Small intestine (tissue), 7 donors: ENCODE results near the gene SCN5A. TPM values are rescaled to one million over a fixed set of nuclear protein-coding genes. Genes with fewer than 3 reads are reported as not detected.

ENCODE experiments used
- DNase-seq, 2 donors: peaks; one replicate each; pipeline versions ENCODE4 v3.0.0 to v3.0.0-alpha.2; 2013
- FAIRE-seq: peaks from 2 replicates; lab custom pipeline; 2012; peaks lifted over from hg19 to GRCh38; lab: Jason Lieb, UNC
- H3K27ac ChIP-seq, 3 donors: one replicate each; pipeline ENCODE4 v1.5.1; 2013; ENCODE audit warnings: low read length in 2 of 3, mild to moderate bottlenecking in 2 of 3, control low read depth in 1 of 3, inconsistent platforms in 1 of 3, low read depth in 1 of 3, moderate library complexity in 1 of 3
- H3K27me3 ChIP-seq, 3 donors: one replicate each; pipeline ENCODE4 v1.6.1; 2013; ENCODE audit warnings: low read length in 3 of 3, inconsistent platforms in 1 of 3; ENCODE audit not compliant: control insufficient read depth in 3 of 3, insufficient read depth in 3 of 3
- H3K36me3 ChIP-seq, 3 donors: one replicate each; pipeline ENCODE4 v1.6.1; 2013; ENCODE audit warnings: low read length in 3 of 3, inconsistent platforms in 1 of 3, low read depth in 1 of 3, mild to moderate bottlenecking in 1 of 3, moderate library complexity in 1 of 3; ENCODE audit not compliant: control insufficient read depth in 3 of 3, insufficient read depth in 2 of 3
- H3K4me1 ChIP-seq, 3 donors: one replicate each; pipeline ENCODE4 v1.6.1; 2013; ENCODE audit warnings: low read length in 2 of 3, inconsistent platforms in 1 of 3, low read depth in 1 of 3, mild to moderate bottlenecking in 1 of 3, moderate library complexity in 1 of 3; ENCODE audit not compliant: control insufficient read depth in 3 of 3, insufficient read depth in 2 of 3
- H3K4me3 ChIP-seq, 3 donors: one replicate each; pipeline ENCODE4 v1.5.1; 2013; ENCODE audit warnings: low read length in 3 of 3, control low read depth in 1 of 3, inconsistent platforms in 1 of 3, low read depth in 1 of 3, mild to moderate bottlenecking in 1 of 3, moderate library complexity in 1 of 3
- H3K9me3 ChIP-seq, 2 donors: one replicate each; pipeline ENCODE4 v1.6.1; 2013; ENCODE audit warnings: low read depth in 1 of 2, low read length in 1 of 2; ENCODE audit not compliant: control insufficient read depth in 2 of 2, insufficient read depth in 1 of 2
- WGBS, 3 donors: extraction: QIAGEN DNeasy Blood & Tissue Kit; methylation state at CpG; one replicate each; pipeline ENCODE4 v1.1.7; 2013; 5-methylcytosine and 5-hydroxymethylcytosine counted together
- polyA plus RNA-seq, 4 donors: library from polyadenylated mRNA; stranded (reverse) in 3 of 4; unstranded in 1 of 4; fragments of 200-250 nt in 3 of 4; fragments of 120-200 nt in 1 of 4; gene quantifications; one replicate each; pipeline versions ENCODE4 v1.2.1 to v1.2.3, GENCODE V29; 2013
- donor health status: healthy with polysubstance abuse.
- donor health status: control.
- donor health status: control.
- donor health status: Bipolar disorder and iron deficiency.
- donor health status: healthy.

Gene SCN5A
- polyA plus RNA-seq, 4 donors = 0.27 to 0.75 (median 0.68) TPM; not detected in 1

GRCh38 chr3:38638354-38638753 is 11.1 kb downstream of the SCN5A start:
- 57 to 73% (median 58%) methylated on average over 2 of the region's 2 CpGs for WGBS, 3 donors
- Histone ChIP-seq H3K27me3 (peaks cover 0 to 4% (median 0%) of the 10 kb centered on the region in 3 donors), H3K9me3 (no peaks in the 10 kb centered on the region), H3K4me1 (no peaks in the 10 kb centered on the region), H3K27ac (no peak overlapping the region), H3K36me3 (no peaks in the 10 kb centered on the region), H3K4me3 (no peak overlapping the region)
- DNase-seq = no peak
- no peak for FAIRE-seq

- WGBS, 3 donors = 42 to 56% (median 51%) methylated on average over 5 of the region's 5 CpGs
- Histone ChIP-seq H3K27ac (no peak overlapping the region), H3K9me3 (no peaks in the 10 kb centered on the region), H3K4me1 (no peaks in the 10 kb centered on the region), H3K4me3 (no peak overlapping the region), H3K27me3 (peaks cover 0 to 4% (median 0%) of the 10 kb centered on the region in 3 donors), H3K36me3 (no peaks in the 10 kb centered on the region)
- FAIRE-seq (no peak), DNase-seq (no peak)
Observed at GRCh38 chr3:38637906-38638305, 11.6 kb downstream of the SCN5A start.

GRCh38 chr3:38636881-38637280 is 12.6 kb downstream of the SCN5A start:
- Histone ChIP-seq H3K9me3 (no peaks in the 10 kb centered on the region), H3K27me3 (peaks cover 0 to 4% (median 0%) of the 10 kb centered on the region in 3 donors)
- DNase-seq = no peak

GRCh38 chr3:38636464-38636863 is 13.0 kb downstream of the SCN5A start:
- WGBS, 3 donors = 50 to 66% (median 52%) methylated on average over 7 of the region's 7 CpGs
- Histone ChIP-seq H3K36me3 (peaks cover 0 to 3% (median 0%) of the 10 kb centered on the region in 3 donors), H3K4me3 (no peak overlapping the region), H3K4me1 (no peaks in the 10 kb centered on the region), H3K9me3 (no peaks in the 10 kb centered on the region), H3K27me3 (peaks cover 0 to 4% (median 0%) of the 10 kb centered on the region in 3 donors), H3K27ac (no peak overlapping the region)
- FAIRE-seq = no peak
- no peak for DNase-seq

More at GRCh38 chr3:38636881-38637280, 12.6 kb downstream of the SCN5A start:
- WGBS, 3 donors = 73 to 89% (median 85%) methylated on average over 6 of the region's 6 CpGs
- Histone ChIP-seq H3K4me3 (no peak overlapping the region), H3K36me3 (peaks cover 0 to 2% (median 0%) of the 10 kb centered on the region in 3 donors), H3K27ac (no peak overlapping the region), H3K4me1 (no peaks in the 10 kb centered on the region)
- no peak for FAIRE-seq

- Histone ChIP-seq H3K4me1 (no peaks in the 10 kb centered on the region), H3K27me3 (no peaks in the 10 kb centered on the region), H3K27ac (no peak overlapping the region), H3K9me3 (no peaks in the 10 kb centered on the region), H3K4me3 (no peak overlapping the region), H3K36me3 (peaks cover 0 to 3% (median 0%) of the 10 kb centered on the region in 3 donors)
- WGBS, 3 donors = 50 to 69% (median 58%) methylated on average over 11 of the region's 11 CpGs
- DNase-seq = no peak
- no peak for FAIRE-seq
Observed at GRCh38 chr3:38634111-38634510, 15.4 kb downstream of the SCN5A start.

GRCh38 chr3:38632989-38633388 is 16.5 kb downstream of the SCN5A start:
- no peak overlapping the region for H3K4me3 ChIP-seq
- H3K4me1 ChIP-seq = no peaks in the 10 kb centered on the region
- DNase-seq (no peak), FAIRE-seq (no peak)
- 78 to 86% (median 81%) methylated on average over 12 of the region's 12 CpGs for WGBS, 3 donors
- H3K27ac ChIP-seq = no peak overlapping the region
- no peaks in the 10 kb centered on the region for H3K9me3 ChIP-seq
- H3K36me3 ChIP-seq = peaks cover 0 to 3% (median 0%) of the 10 kb centered on the region in 3 donors
- H3K27me3 ChIP-seq = no peaks in the 10 kb centered on the region

- Histone ChIP-seq H3K36me3 (peaks cover 0 to 3% (median 0%) of the 10 kb centered on the region in 3 donors), H3K4me3 (no peak overlapping the region), H3K9me3 (no peaks in the 10 kb centered on the region), H3K27me3 (no peaks in the 10 kb centered on the region), H3K4me1 (no peaks in the 10 kb centered on the region), H3K27ac (no peak overlapping the region)
- DNase-seq (no peak), FAIRE-seq (no peak)
- WGBS, 3 donors = 41 to 54% (median 48%) methylated on average over 5 of the region's 5 CpGs
Observed at GRCh38 chr3:38630606-38631005, 18.9 kb downstream of the SCN5A start.

GRCh38 chr3:38630070-38630469 is 19.4 kb downstream of the SCN5A start:
- H3K27ac ChIP-seq = no peak overlapping the region
- peaks cover 0 to 3% (median 0%) of the 10 kb centered on the region in 3 donors for H3K36me3 ChIP-seq
- H3K4me3 ChIP-seq = no peak overlapping the region
- H3K27me3 ChIP-seq = no peaks in the 10 kb centered on the region
- FAIRE-seq = no peak
- no peaks in the 10 kb centered on the region for H3K4me1 ChIP-seq
- no peak for DNase-seq
- no peaks in the 10 kb centered on the region for H3K9me3 ChIP-seq
- 79 to 81% (median 79%) methylated on average over 8 of the region's 8 CpGs for WGBS, 3 donors

- Histone ChIP-seq H3K9me3 (no peaks in the 10 kb centered on the region), H3K4me1 (no peaks in the 10 kb centered on the region), H3K36me3 (peaks cover 0 to 3% (median 0%) of the 10 kb centered on the region in 3 donors), H3K27ac (no peak overlapping the region), H3K4me3 (no peak overlapping the region), H3K27me3 (no peaks in the 10 kb centered on the region)
- WGBS, 3 donors = 89 to 90% (median 90%) methylated on average over 5 of the region's 5 CpGs
- no peak for DNase-seq
- FAIRE-seq = no peak
Observed at GRCh38 chr3:38628835-38629234, 20.7 kb downstream of the SCN5A start.
